Measurements from ENCODE around the gene RO60. TPM values are rescaled to one million over a fixed set of nuclear protein-coding genes. Genes with fewer than 3 reads are reported as not detected.

RO60 gene
- total RNA-seq, 1 experiment from 2014 or later: 86.4 TPM

DNA sequence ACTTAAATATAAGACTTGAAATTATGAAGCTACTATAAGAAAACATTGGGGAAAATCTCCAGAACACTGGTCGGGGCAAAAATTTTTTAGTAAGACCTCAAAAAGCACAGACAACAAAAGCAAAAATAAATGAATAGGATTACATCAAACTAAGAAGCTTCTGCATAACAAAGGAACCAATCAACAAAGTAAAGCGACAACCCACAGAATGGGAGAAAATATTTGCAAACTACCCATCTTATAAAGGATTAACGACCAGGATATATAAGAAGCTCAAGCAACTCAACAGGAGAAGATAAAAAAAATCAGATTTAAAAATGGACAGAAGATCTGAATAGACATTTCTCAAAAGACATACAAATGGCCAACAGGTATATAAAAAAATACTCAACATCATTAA is 19.4 kb upstream of the RO60 start (continued):
- TF ChIP-seq HMGA2 (CRISPR knock-in tag; IDR thresholded peaks at IDR 0.05): no peak
- TF ChIP-seq, protein P1, sequence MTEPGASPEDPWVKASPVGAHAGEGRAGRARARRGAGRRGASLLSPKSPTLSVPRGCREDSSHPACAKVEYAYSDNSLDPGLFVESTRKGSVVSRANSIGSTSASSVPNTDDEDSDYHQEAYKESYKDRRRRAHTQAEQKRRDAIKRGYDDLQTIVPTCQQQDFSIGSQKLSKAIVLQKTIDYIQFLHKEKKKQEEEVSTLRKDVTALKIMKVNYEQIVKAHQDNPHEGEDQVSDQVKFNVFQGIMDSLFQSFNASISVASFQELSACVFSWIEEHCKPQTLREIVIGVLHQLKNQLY (CRISPR knock-in tag; IDR thresholded peaks at IDR 0.05): no peak
- TF ChIP-seq ZNF263 (CRISPR knock-in tag; IDR thresholded peaks at IDR 0.05; ENCODE audit: low read depth): no peak
- TF ChIP-seq EMX1 (CRISPR knock-in tag; IDR thresholded peaks at IDR 0.05): no peak
- no peak for TF ChIP-seq ZNF416 (CRISPR knock-in tag; IDR thresholded peaks at IDR 0.05)
- no peak for TF ChIP-seq JAZF1 (CRISPR knock-in tag; IDR thresholded peaks at IDR 0.05)
- TF ChIP-seq IRF2 (CRISPR knock-in tag; IDR thresholded peaks at IDR 0.05; ENCODE audit: borderline replicate concordance, low read depth): no peak
- TF ChIP-seq, protein P2, sequence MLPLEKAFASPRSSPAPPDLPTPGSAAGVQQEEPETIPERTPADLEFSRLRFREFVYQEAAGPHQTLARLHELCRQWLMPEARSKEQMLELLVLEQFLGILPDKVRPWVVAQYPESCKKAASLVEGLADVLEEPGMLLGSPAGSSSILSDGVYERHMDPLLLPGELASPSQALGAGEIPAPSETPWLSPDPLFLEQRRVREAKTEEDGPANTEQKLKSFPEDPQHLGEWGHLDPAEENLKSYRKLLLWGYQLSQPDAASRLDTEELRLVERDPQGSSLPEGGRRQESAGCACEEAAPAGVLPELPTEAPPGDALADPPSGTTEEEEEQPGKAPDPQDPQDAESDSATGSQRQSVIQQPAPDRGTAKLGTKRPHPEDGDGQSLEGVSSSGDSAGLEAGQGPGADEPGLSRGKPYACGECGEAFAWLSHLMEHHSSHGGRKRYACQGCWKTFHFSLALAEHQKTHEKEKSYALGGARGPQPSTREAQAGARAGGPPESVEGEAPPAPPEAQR (CRISPR knock-in tag; IDR thresholded peaks at IDR 0.05): no peak
- TF ChIP-seq PRDM15 (CRISPR knock-in tag; IDR thresholded peaks at IDR 0.05): no peak

- Mint-ChIP-seq H3K27ac (no peak overlapping the region; the same call in 1 of the 2 replicates), H3K27me3 (ENCODE audit: low read depth) (no peaks in the 10 kb centered on the region), H3K9me3 (no peaks in the 10 kb centered on the region), H3K4me3 (no peak overlapping the region), H3K36me3 (peaks cover 13% of the 10 kb centered on the region), H3K4me1 (peaks cover 24% of the 10 kb centered on the region)
- ChIA-PET POLR2A (no interaction called here), CTCF (no interaction called here)
- no peak for DNase-seq (ENCODE audit: low spot score)
- ATAC-seq: no peak
- no peak for TF ChIP-seq FOXP1 (CRISPR knock-in tag; IDR thresholded peaks at IDR 0.05; ENCODE audit: borderline replicate concordance)
- TF ChIP-seq GABPB1 (CRISPR knock-in tag; IDR thresholded peaks at IDR 0.05): no peak
- TF ChIP-seq ZNF121 (CRISPR knock-in tag; IDR thresholded peaks at IDR 0.05): no peak
- no peak for TF ChIP-seq ATF1 (CRISPR knock-in tag; IDR thresholded peaks at IDR 0.05)
- TF ChIP-seq ZNF423 (CRISPR knock-in tag; IDR thresholded peaks at IDR 0.05): no peak
- TF ChIP-seq, protein P3, sequence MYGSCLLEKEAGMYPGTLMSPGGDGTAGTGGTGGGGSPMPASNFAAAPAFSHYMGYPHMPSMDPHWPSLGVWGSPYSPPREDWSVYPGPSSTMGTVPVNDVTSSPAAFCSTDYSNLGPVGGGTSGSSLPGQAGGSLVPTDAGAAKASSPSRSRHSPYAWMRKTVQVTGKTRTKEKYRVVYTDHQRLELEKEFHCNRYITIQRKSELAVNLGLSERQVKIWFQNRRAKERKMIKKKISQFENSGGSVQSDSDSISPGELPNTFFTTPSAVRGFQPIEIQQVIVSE (CRISPR knock-in tag; IDR thresholded peaks at IDR 0.05; ENCODE audit: borderline replicate concordance): no peak
- TF ChIP-seq, protein P4, sequence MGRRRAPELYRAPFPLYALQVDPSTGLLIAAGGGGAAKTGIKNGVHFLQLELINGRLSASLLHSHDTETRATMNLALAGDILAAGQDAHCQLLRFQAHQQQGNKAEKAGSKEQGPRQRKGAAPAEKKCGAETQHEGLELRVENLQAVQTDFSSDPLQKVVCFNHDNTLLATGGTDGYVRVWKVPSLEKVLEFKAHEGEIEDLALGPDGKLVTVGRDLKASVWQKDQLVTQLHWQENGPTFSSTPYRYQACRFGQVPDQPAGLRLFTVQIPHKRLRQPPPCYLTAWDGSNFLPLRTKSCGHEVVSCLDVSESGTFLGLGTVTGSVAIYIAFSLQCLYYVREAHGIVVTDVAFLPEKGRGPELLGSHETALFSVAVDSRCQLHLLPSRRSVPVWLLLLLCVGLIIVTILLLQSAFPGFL (CRISPR knock-in tag; IDR thresholded peaks at IDR 0.05; ENCODE audit: borderline replicate concordance): no peak
- TF ChIP-seq, protein P5, sequence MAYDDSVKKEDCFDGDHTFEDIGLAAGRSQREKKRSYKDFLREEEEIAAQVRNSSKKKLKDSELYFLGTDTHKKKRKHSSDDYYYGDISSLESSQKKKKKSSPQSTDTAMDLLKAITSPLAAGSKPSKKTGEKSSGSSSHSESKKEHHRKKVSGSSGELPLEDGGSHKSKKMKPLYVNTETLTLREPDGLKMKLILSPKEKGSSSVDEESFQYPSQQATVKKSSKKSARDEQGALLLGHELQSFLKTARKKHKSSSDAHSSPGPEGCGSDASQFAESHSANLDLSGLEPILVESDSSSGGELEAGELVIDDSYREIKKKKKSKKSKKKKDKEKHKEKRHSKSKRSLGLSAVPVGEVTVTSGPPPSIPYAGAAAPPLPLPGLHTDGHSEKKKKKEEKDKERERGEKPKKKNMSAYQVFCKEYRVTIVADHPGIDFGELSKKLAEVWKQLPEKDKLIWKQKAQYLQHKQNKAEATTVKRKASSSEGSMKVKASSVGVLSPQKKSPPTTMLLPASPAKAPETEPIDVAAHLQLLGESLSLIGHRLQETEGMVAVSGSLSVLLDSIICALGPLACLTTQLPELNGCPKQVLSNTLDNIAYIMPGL (CRISPR knock-in tag; IDR thresholded peaks at IDR 0.05): no peak
- no peak for TF ChIP-seq NFE2L1 (CRISPR knock-in tag; IDR thresholded peaks at IDR 0.05)
- TF ChIP-seq ZNF532 (CRISPR knock-in tag; IDR thresholded peaks at IDR 0.05; ENCODE audit: borderline replicate concordance): no peak
- TF ChIP-seq CBFB (CRISPR knock-in tag; IDR thresholded peaks at IDR 0.05; ENCODE audit: low read depth): no peak
- TF ChIP-seq, protein P6, sequence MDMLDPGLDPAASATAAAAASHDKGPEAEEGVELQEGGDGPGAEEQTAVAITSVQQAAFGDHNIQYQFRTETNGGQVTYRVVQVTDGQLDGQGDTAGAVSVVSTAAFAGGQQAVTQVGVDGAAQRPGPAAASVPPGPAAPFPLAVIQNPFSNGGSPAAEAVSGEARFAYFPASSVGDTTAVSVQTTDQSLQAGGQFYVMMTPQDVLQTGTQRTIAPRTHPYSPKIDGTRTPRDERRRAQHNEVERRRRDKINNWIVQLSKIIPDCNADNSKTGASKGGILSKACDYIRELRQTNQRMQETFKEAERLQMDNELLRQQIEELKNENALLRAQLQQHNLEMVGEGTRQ (CRISPR knock-in tag; IDR thresholded peaks at IDR 0.05): no peak
These were observed 16.4 kb upstream of the RO60 start for GRCh38 chr1:193042766-193043691.
